ENCODE measurements around the gene ALG8. TPM values are rescaled to one million over a fixed set of nuclear protein-coding genes. Genes with fewer than 3 reads are reported as not detected.
"Not testable (repeated sequence)": the region's sequence is repeated elsewhere in the genome, so short reads cannot be mapped to it uniquely, and the experiment has no call there.

Gene ALG8
- total RNA-seq, result 16.7 TPM
- long read RNA-seq, transcript ALG8-201 (13 exons, 1,675 nt), result major isoform, 5 of 6 reads
- long read RNA-seq, partial matches to known transcripts, result 0 of 6 reads
- long read RNA-seq, other reads (novel, unspliced or antisense), result 1 of 6 reads

GRCh38 chr11:78139422-78140391 is at the start of gene ALG8:
Gene ALG8 (minus strand): TSS chr11:78139626. CDS start chr11:78139588, 38 bp downstream.
- intact Hi-C loops (cut with DNase I), result loop anchor here (1.0 to 5.0 kb wide), 4 partner anchors 30 to 278 kb away; partner anchors contain the start of genes GAB2, KCTD21 and USP35
- ATAC-seq (peak; percentile 99), DNase-seq (ENCODE audit: missing footprints) (peak; percentile 98)

GRCh38 chr11:78188286-78189173 is 49.1 kb upstream of the ALG8 start, which contains the start of the genes KCTD21 and USP35:
Gene KCTD21 (minus strand): TSS chr11:78188626. CDS start chr11:78174554, 14,072 bp downstream.
Gene USP35 (plus strand): TSS chr11:78188919. CDS start chr11:78196246, 7,327 bp downstream.
- peak; percentile 99 for DNase-seq (ENCODE audit: missing footprints)
- ATAC-seq, result peak; percentile 98
- intact Hi-C loops (cut with DNase I), result loop anchor here (1.0 to 5.0 kb wide), 2 partner anchors 49 to 106 kb away; partner anchors contain the start of gene ALG8

- peak; percentile 89 for DNase-seq (ENCODE audit: missing footprints)
- ATAC-seq, result no peak
- intact Hi-C loops (cut with DNase I), result loop anchor here (1.0 to 5.0 kb wide), 3 partner anchors 19 to 105 kb away; partner anchors contain the start of gene ALG8
These were observed 48.2 kb upstream of the ALG8 start for GRCh38 chr11:78187366-78188285.

GRCh38 chr11:78181185-78181584 is 41.8 kb upstream of the ALG8 start:
- ATAC-seq (no peak), DNase-seq (ENCODE audit: missing footprints) (no peak)
- intact Hi-C loops (cut with DNase I), result no loop called here

GRCh38 chr11:78180751-78181150 is 41.3 kb upstream of the ALG8 start:
- DNase-seq (ENCODE audit: missing footprints), result no peak
- no peak for ATAC-seq
- intact Hi-C loops (cut with DNase I), result no loop called here

GRCh38 chr11:78179459-78180071 is 40.1 kb upstream of the ALG8 start:
- DNase-seq (ENCODE audit: missing footprints) (no peak), ATAC-seq (no peak)
- intact Hi-C loops (cut with DNase I), result no loop called here

GRCh38 chr11:78177216-78177615 is 37.8 kb upstream of the ALG8 start:
- DNase-seq (ENCODE audit: missing footprints), result no peak
- ATAC-seq, result no peak
- intact Hi-C loops (cut with DNase I), result no loop called here

GRCh38 chr11:78176605-78177141 is 37.2 kb upstream of the ALG8 start:
- ATAC-seq (no peak), DNase-seq (ENCODE audit: missing footprints) (no peak)
- intact Hi-C loops (cut with DNase I), result no loop called here

GRCh38 chr11:78175862-78176261 is 36.4 kb upstream of the ALG8 start:
- DNase-seq (ENCODE audit: missing footprints); intact Hi-C loops (cut with DNase I); ATAC-seq: not testable (repeated sequence)

- intact Hi-C loops (cut with DNase I), result no loop called here
- DNase-seq (ENCODE audit: missing footprints), result no peak
- ATAC-seq, result no peak
These were observed 32.5 kb upstream of the ALG8 start for GRCh38 chr11:78171951-78172350.

GRCh38 chr11:78170874-78171549 is 31.6 kb upstream of the ALG8 start:
- ATAC-seq, result no peak
- no peak for DNase-seq (ENCODE audit: missing footprints)
- intact Hi-C loops (cut with DNase I), result no loop called here

- DNase-seq (ENCODE audit: missing footprints) (no peak), ATAC-seq (no peak)
- intact Hi-C loops (cut with DNase I), result no loop called here
These were observed 31.0 kb upstream of the ALG8 start for GRCh38 chr11:78170413-78170812.

- intact Hi-C loops (cut with DNase I), result loop anchor here (1.0 to 10.0 kb wide), 3 partner anchors 18 to 406 kb away; partner anchors contain the start of genes ALG8 and NARS2
- ATAC-seq (peak; percentile 94), DNase-seq (ENCODE audit: missing footprints) (peak; percentile 90)
These were observed 29.4 kb upstream of the ALG8 start for GRCh38 chr11:78168539-78169477.

GRCh38 chr11:78166855-78167469 is 27.5 kb upstream of the ALG8 start:
- intact Hi-C loops (cut with DNase I), result loop anchor here (10.0 kb wide), 1 partner anchor 408 kb away; the partner anchor contains the start of gene NARS2
- ATAC-seq (no peak), DNase-seq (ENCODE audit: missing footprints) (peak; percentile 0)

GRCh38 chr11:78164471-78164870 is 25.0 kb upstream of the ALG8 start:
- intact Hi-C loops (cut with DNase I), result loop anchor here (10.0 kb wide), 1 partner anchor 410 kb away; the partner anchor contains the start of gene NARS2
- ATAC-seq (no peak), DNase-seq (ENCODE audit: missing footprints) (no peak)

Measured in Right ventricle myocardium inferior (tissue), 1 donor.